Coronary artery (tissue), 2 donors: ENCODE data around the gene C17orf107.
A peak's percentile ranks its signal among the peaks of the same experiment; 100 is the strongest.

Experiments
- DNase-seq: peaks from one replicate; pipeline ENCODE4 v3.0.0-alpha.2; 2017; ENCODE audit warnings: low spot score
- H3K27ac ChIP-seq, 2 donors: fragments of 200-600 bp; sonication (generic); one replicate each; pipeline ENCODE4 v1.5.1; 2016 to 2019
- H3K4me3 ChIP-seq: fragments of 200-600 bp; sonication (generic); 2 replicates; pipeline ENCODE4 v1.5.1; 2016; ENCODE audit warnings: mild to moderate bottlenecking, moderate library complexity
- CTCF ChIP-seq: fragments of 200-600 bp; sonication (generic); IDR thresholded peaks from one replicate; pipeline ENCODE4 v1.5.1; 2019; ENCODE audit warnings: antibody characterized with exemption

Gene C17orf107

GRCh38 chr17:4899341-4900230 is at the start of gene C17orf107:
TSS of gene C17orf107 (plus strand) at chr17:4899536. CDS start at chr17:4899763, 227 bp downstream.
- no peak for TF ChIP-seq CTCF
- peak within 1 kb of the TSS in 1 of 2 donors; percentile 40 for H3K27ac ChIP-seq
- peak within 1 kb of the TSS; percentile 69 for H3K4me3 ChIP-seq
- peak; percentile 87 for DNase-seq

DNA sequence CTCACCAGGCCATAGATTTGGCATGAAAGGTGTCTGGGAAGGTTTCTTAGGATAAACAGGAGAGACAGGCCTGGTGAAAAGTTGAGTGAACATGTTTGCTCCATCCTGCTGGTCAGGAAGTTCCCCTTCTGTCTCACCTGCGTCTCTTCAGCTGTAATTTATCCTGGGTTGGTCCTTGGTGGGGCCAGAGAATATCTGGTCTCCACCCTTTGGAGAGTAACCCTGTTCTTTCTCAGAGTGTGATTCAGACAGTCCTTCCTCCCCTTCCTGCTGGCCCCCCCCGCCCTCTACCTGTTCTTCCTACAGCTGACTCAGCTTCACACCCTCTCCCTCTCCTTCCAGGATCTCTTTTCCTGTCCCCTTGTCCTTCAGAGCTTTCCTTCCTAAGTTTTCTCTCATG is 49.1 kb upstream of the C17orf107 start:
- TF ChIP-seq CTCF = no peak
- DNase-seq = no peak
- Histone ChIP-seq H3K27ac (no peak overlapping the region), H3K4me3 (no peak overlapping the region)

DNA sequence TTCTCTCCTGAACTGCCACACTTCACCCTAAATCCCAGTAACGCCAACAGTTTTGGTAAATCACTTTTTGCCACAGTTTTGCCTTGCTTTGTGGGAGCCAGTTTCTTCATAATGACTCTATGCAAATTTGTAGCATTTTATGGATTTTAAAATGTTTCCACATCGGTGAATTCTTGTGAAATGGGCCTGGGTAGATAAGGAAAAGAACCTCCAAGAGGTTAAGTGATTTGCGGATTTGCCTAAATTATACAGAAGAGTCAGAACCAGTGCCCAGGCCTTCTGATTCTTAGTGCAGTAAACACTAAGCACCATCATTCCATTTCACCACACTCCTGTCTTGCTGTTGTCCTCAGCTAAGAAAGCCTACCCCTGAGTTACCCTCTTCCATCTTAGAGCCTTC is 48.3 kb upstream of the C17orf107 start:
- no peak overlapping the region for H3K4me3 ChIP-seq
- H3K27ac ChIP-seq = no peak overlapping the region
- no peak for DNase-seq
- TF ChIP-seq CTCF = no peak

- Histone ChIP-seq H3K4me3 (no peak overlapping the region), H3K27ac (no peak overlapping the region)
- DNase-seq = no peak
- TF ChIP-seq CTCF = no peak
Measured at GRCh38 chr17:4852567-4853207, 46.6 kb upstream of the C17orf107 start.

DNA sequence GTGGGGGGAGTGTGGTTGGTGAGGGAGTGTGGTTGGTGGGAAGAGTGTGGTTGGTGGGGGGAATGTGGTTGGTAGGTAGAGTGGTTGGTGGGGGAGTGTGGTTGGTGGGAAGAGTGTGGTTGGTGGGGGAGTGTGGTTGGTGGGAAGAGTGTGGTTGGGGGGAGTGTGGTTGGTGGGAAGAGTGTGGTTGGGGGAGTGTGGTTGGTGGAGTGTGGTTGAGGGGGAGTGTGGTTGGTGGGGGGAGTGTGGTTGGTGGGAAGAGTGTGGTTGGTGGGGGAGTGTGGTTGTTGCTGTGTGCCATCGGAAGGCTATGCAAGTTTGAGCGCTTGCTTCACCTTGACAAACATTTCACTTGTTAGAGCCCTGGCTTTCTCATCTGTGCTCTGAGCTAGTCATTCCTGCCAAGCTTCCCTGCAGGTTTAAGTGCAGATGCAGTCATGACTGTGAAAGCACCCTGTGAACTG is 46.1 kb upstream of the C17orf107 start:
- H3K27ac ChIP-seq = no peak overlapping the region
- TF ChIP-seq CTCF = no peak
- DNase-seq = no peak
- no peak overlapping the region for H3K4me3 ChIP-seq

- TF ChIP-seq CTCF = no peak
- H3K27ac ChIP-seq = no peak overlapping the region
- no peak overlapping the region for H3K4me3 ChIP-seq
- DNase-seq = no peak
Measured at GRCh38 chr17:4854111-4854681, 45.1 kb upstream of the C17orf107 start.
